HG02884 (cell line): Measurements from ENCODE around the gene ITGAV.

Experiments
- ATAC-seq: cut with Tn5 transposase; IDR thresholded peaks from one replicate; pipeline ENCODE4 v1.9.1; 2021; ENCODE audit warnings: mild to moderate bottlenecking, moderate library complexity; ENCODE audit not compliant: unreplicated experiment

ITGAV gene

DNA sequence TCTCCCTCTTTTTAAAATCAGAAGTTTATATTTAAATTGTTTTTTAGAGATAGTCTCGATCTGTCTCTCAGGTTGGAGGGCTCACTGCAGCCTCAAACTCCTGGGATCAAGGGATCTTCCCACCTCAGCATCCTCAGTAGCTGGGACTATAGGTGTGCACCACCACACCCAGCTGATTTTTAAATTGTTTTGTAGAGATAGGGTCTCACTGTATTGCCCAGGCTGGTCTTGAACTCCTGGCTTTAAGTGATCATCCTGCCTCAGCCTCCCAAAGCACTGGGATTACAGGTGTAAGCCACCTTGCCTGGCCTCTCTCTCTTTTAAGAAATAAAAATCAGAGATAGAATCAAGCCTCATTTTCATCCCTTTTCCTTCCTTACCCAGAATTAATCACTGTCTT lies 126.1 kb downstream of the ITGAV start:
- ATAC-seq, result no peak

DNA sequence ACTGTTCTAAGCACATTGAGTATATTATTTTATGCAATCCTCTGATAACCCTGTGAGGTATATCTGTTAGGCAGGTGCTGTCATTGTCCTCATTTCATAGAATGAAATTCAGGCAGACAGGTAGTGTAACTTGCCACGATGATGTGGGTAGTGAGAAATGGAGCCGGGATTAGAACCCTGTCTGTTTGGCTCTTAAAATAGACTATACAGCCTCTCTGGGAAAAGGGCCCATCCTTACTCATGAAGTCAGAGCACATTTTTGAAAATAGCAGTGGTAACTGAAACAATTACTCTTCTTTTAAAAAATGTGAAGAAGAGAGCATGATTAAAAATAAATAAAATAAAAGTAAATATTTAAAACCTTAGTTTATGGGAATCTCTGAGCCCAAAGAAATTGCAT lies 127.0 kb downstream of the ITGAV start:
- no peak for ATAC-seq

DNA sequence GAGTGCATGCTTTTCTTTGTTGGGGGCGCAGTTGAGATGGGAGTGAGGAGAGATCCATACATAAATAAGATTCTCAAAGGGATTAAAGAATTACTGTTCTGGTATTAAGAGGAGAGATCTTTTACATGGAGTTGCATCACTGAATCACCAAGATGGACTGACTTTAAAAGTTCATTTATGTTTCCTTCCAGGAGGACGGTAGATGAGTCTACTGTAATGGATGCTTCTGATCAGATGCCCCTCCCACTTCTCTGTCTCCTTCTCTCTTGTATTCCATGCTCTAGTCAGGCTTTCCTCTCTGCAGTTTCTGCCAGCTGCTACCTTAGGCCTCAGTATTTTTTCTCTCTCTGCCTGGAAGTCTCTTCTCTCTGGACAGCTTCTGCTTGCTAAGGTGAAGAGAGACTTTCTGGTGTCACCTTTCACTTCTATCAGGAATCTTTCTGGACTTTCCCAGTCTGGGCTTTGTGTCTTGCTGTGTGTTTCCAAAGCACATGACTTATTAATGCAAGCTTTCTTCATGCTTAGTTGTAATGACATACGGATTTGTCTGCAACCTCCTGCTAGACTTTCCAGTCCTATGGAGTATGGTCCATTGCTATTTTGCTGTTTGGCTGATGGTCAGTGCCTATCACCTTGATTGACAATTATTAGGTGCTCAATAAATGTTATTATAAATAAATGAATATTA lies 127.6 kb downstream of the ITGAV start:
- ATAC-seq, result no peak

DNA sequence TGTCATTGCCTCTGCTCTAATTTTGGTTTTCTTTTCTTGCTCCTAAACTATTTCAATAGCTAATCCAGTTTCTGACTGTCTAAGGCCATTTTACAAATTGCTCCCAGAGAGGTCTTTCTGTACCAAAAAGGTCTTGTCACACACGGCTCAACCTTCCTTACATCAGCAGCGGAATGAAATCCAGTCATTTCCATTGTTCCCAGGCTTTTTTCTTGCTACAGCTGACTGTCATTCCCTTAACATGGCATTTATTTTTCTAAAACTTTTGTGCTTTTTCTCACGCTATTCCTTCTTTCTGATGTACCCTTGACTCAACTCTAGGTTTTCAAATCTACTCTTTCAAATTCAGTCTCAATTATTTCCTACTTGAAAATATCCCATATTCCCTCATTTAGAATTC lies 128.3 kb downstream of the ITGAV start:
- no peak for ATAC-seq

DNA sequence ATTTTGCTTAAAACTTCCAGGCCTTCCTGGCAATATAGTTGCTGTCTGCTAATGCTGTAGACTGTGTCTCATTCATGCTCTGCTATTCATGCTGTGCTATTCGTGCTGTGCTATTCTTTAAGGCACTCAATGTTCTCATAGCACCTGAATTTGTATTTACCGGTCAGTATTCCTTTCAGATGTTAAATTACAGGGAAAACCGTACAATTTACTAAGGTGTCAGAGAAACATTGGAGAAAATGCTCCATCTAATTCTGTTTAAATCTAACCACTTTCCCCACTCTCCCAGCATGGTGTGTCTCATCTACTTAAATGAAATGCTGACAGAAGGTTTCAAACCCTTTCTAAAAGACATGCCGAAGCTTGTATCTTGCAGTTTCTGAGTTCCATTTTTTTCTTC lies 129.0 kb downstream of the ITGAV start:
- ATAC-seq, result no peak

DNA sequence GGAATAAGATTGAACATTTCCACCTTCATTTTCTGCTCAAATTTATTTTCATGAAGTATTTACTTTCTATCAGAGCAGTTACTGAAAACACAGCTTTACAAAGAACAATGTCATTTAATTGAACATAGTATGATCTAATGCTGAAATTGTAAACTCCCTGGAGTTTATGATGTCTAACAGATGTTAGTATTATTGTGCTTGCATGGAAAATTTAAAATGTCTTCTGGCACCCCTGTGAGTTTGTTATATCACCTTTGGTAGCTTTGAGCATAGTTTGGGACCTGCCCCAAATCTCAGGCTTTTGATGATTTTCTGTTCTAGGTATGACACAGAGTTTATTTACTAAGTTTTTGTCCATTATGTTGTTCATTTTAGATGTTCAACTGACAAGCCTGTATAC lies 132.1 kb downstream of the ITGAV start:
- no peak for ATAC-seq

DNA sequence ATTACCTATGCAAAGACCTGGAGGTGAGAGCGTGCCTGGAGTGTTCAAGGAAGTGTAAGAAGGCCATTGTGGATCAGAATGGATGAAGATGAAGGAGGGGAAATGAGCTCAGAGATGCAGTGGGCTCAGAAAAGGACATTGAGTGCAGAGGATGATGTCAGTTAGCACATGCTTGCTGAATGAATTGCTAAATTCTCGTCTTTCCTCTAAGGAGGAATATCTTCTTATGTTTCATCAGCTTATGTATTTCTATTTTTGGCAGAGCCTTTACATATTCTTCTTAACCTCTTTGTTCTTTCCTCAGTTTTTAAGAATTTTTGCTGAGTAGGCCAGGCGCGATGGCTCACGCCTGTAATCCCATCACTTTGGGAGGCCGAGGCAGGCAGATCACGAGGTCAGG lies 134.9 kb downstream of the ITGAV start:
- no peak for ATAC-seq

DNA sequence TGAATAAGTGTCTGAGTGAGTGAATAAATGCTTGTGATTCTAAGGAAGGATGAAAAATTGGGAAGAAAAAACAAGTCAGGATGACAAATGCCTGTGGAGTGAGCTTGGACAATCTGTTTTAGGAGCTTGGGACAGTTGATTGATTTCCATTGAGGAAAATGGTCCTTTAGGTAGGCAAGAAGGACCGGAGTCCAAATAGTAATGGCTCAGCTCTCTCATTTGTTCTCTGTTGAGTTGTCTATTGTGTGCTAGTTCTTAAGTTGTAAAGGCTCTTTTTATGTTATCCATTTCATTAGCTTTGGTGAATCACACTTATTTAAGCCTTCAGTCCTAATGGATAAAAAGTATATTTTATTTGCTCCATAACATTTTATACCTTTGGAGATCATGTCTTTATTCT lies 135.9 kb downstream of the ITGAV start:
- no peak for ATAC-seq

DNA sequence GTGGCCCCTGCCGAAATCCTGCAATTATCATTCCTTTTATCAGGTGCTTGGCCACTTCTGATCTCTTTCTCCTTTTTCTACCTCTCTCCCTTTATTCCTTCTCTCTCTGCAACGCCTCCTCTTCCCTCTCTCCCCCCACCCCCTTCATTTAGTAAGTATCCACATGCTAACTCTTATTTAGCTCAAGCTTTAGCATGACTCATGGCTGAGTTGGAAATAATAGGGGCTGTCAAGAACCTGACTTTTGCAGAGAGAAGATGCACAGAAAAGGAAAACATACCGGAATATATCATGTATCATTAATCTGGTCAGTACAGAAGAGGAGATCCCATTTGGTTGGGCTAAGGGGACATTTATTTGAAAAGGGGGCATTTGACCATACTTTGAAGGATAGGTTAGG lies 137.1 kb downstream of the ITGAV start:
- ATAC-seq, result no peak

DNA sequence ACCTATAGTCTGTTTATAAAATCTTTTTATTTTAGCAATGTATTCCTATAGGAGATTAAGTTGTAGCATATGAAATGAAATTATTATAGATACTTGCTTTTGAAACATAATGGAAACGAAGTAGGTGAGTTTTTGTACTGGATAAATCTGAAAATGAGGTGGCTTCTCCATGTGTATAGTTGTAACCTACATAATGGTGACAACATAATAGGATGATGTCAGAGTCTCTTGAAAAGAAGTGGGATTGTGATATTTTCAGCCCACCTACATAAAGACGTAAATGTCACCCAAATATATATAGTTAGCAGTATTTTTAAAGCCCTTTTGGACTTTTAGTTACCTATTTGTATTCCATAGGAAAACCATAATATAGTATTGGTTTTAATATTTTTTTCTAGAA lies 138.8 kb downstream of the ITGAV start:
- ATAC-seq, result no peak
